H1 (cell line): ENCODE measurements around the gene SH3PXD2A. TPM values are rescaled to one million over a fixed set of nuclear protein-coding genes. Genes with fewer than 3 reads are reported as not detected.

Experiments used
- CTCF ChIA-PET: fragments of 300-600 bp; sonication (Branson Sonifier 250); formaldehyde crosslinking; loops from one replicate; lab custom pipeline; 2021; ENCODE audit not compliant: partially characterized antibody; lab: Charles Lee
- POLR2A ChIA-PET: fragments of 300-600 bp; sonication (Branson Sonifier 250); formaldehyde crosslinking; loops from one replicate; lab custom pipeline; 2021; ENCODE audit warnings: inconsistent platforms; ENCODE audit not compliant: partially characterized antibody; lab: Charles Lee
- DNase-seq, 2 experiments: peaks; one replicate each; pipeline versions ENCODE4 v3.0.0 to v3.0.0-alpha.2; 2010 to 2022; ENCODE audit warnings: low spot score in 2 of 2, low read depth in 1 of 2, mixed read lengths in 1 of 2
- FAIRE-seq: peaks from 2 replicates; lab custom pipeline; 2011; peaks lifted over from hg19 to GRCh38; lab: Jason Lieb, UNC
- H2AFZ ChIP-seq: 2 replicates; pipeline ENCODE4 v1.8.1; 2012; ENCODE audit warnings: low read length, inconsistent platforms
- H2AK5ac ChIP-seq: 2 replicates; pipeline ENCODE4 v1.6.1; 2013; ENCODE audit warnings: low read depth, low read length
- H2BK120ac ChIP-seq: replicated peaks from 2 replicates; pipeline ENCODE3; 2013; ENCODE audit warnings: low read depth, low read length, inconsistent platforms
- H2BK12ac ChIP-seq: 2 replicates; pipeline ENCODE4 v1.6.1; 2013; ENCODE audit warnings: low read depth, low read length
- H2BK15ac ChIP-seq: 2 replicates; pipeline ENCODE4 v1.6.1; 2013; ENCODE audit warnings: low read length
- H2BK20ac ChIP-seq: 2 replicates; pipeline ENCODE4 v1.6.1; 2013; ENCODE audit warnings: low read length
- H2BK5ac ChIP-seq: 2 replicates; pipeline ENCODE4 v1.6.1; 2013; ENCODE audit warnings: low read depth, low read length
- H3K14ac ChIP-seq: 2 replicates; pipeline ENCODE4 v1.6.1; 2013; ENCODE audit warnings: inconsistent platforms; ENCODE audit not compliant: insufficient read length
- H3K18ac ChIP-seq: 2 replicates; pipeline ENCODE4 v1.6.1; 2013; ENCODE audit warnings: low read length; ENCODE audit errors: extremely low read depth
- H3K23ac ChIP-seq: 2 replicates; pipeline ENCODE4 v1.6.1; 2013; ENCODE audit warnings: inconsistent platforms; ENCODE audit not compliant: insufficient read length
- H3K23me2 ChIP-seq: 2 replicates; pipeline ENCODE4 v1.6.1; 2013; ENCODE audit warnings: low read depth, low read length
- H3K27ac ChIP-seq: 2 replicates; pipeline ENCODE4 v1.6.1; 2011; ENCODE audit warnings: low read depth, low read length, inconsistent platforms
- H3K27me3 ChIP-seq, 4 experiments: replicated peaks in 1 of 4; 1 replicate in 1 of 4; 2 replicates in 3 of 4; pipeline versions ENCODE4 v1.6.1 to v1.8.1; 2011 to 2013; ENCODE audit warnings: low read length in 3 of 4, mild to moderate bottlenecking in 3 of 4, inconsistent platforms in 2 of 4, mixed read lengths in 2 of 4, moderate library complexity in 1 of 4; ENCODE audit not compliant: control insufficient read depth in 3 of 4, insufficient read depth in 3 of 4; ENCODE audit errors: extremely low read depth in 1 of 4
- H3K36me3 ChIP-seq, 4 experiments: 2 replicates each; pipeline versions ENCODE4 v1.6.1 to v1.8.1; 2011 to 2013; ENCODE audit warnings: mild to moderate bottlenecking in 4 of 4, low read length in 3 of 4, moderate library complexity in 2 of 4, control low read depth in 1 of 4, inconsistent platforms in 1 of 4; ENCODE audit not compliant: insufficient read depth in 4 of 4, control insufficient read depth in 2 of 4
- H3K4ac ChIP-seq: replicated peaks from 2 replicates; pipeline ENCODE3; 2013; ENCODE audit warnings: low read length, low read depth, mixed read lengths, inconsistent platforms; ENCODE audit not compliant: insufficient read length
- H3K4me1 ChIP-seq, 4 experiments: replicated peaks in 1 of 4; 1 replicate in 1 of 4; 2 replicates in 3 of 4; pipeline versions ENCODE4 v1.6.1 to v1.8.1; 2011 to 2013; ENCODE audit warnings: low read length in 3 of 4, inconsistent platforms in 2 of 4, mixed read lengths in 1 of 4; ENCODE audit not compliant: insufficient read depth in 4 of 4, control insufficient read depth in 3 of 4
- H3K4me2 ChIP-seq, 2 experiments: 2 replicates each; pipeline versions ENCODE4 v1.6.1 to v1.8.1; 2011 to 2013; ENCODE audit warnings: low read depth in 2 of 2, low read length in 2 of 2, control low read depth in 1 of 2, inconsistent platforms in 1 of 2, mild to moderate bottlenecking in 1 of 2; ENCODE audit not compliant: insufficient read depth in 1 of 2
- H3K4me3 ChIP-seq, 4 experiments: fragments of 200-600, 300-600 bp in 1 of 4; sonication (generic), shearing (Covaris generic), sonication (Bioruptor Twin) in 1 of 4; 2 replicates each; pipeline versions ENCODE4 v1.5.1 to v1.8.1; 2011 to 2016; ENCODE audit warnings: low read length in 4 of 4, low read depth in 3 of 4, control low read depth in 2 of 4, inconsistent platforms in 2 of 4, mild to moderate bottlenecking in 2 of 4, mixed read lengths in 1 of 4, moderate library complexity in 1 of 4; ENCODE audit not compliant: insufficient read depth in 2 of 4; ENCODE audit errors: extremely low read depth in 1 of 4
- H3K56ac ChIP-seq: replicated peaks from 2 replicates; pipeline ENCODE3; 2013; ENCODE audit warnings: low read depth, mild to moderate bottlenecking, mixed read lengths, low read length, inconsistent platforms; ENCODE audit not compliant: insufficient read length
- H3K79me1 ChIP-seq: 2 replicates; pipeline ENCODE4 v1.6.1; 2013; ENCODE audit warnings: low read depth, low read length, control low read depth
- H3K79me2 ChIP-seq, 2 experiments: 2 replicates each; pipeline versions ENCODE4 v1.6.1 to v1.8.1; 2012 to 2013; ENCODE audit warnings: low read length in 2 of 2, mild to moderate bottlenecking in 2 of 2, inconsistent platforms in 1 of 2; ENCODE audit not compliant: insufficient read depth in 2 of 2, control insufficient read depth in 1 of 2
- H3K9ac ChIP-seq, 4 experiments: replicated peaks in 1 of 4; 1 replicate in 1 of 4; 2 replicates in 3 of 4; pipeline versions ENCODE4 v1.6.1 to v1.8.1; 2011 to 2013; ENCODE audit warnings: low read depth in 3 of 4, low read length in 3 of 4, control low read depth in 2 of 4, mild to moderate bottlenecking in 2 of 4, moderate library complexity in 2 of 4, inconsistent platforms in 1 of 4; ENCODE audit errors: extremely low read depth in 1 of 4
- H3K9me3 ChIP-seq, 2 experiments: 2 replicates each; pipeline versions ENCODE4 v1.6.1 to v1.8.1; 2012 to 2013; ENCODE audit warnings: mild to moderate bottlenecking in 2 of 2, moderate library complexity in 2 of 2, control low read depth in 1 of 2, inconsistent platforms in 1 of 2, low read depth in 1 of 2, low read length in 1 of 2, mixed read lengths in 1 of 2; ENCODE audit not compliant: insufficient read depth in 2 of 2
- H4K20me1 ChIP-seq, 2 experiments: replicated peaks in 1 of 2; 2 replicates each; pipeline versions ENCODE3 to v1.8.1; 2011 to 2013; ENCODE audit warnings: inconsistent platforms in 2 of 2, low read length in 2 of 2, mild to moderate bottlenecking in 1 of 2; ENCODE audit not compliant: insufficient read depth in 2 of 2, control insufficient read depth in 1 of 2
- H4K5ac ChIP-seq: 2 replicates; pipeline ENCODE4 v1.6.1; 2013; ENCODE audit warnings: low read length, low read depth, mixed read lengths, inconsistent platforms; ENCODE audit not compliant: insufficient read length
- H4K8ac ChIP-seq: 2 replicates; pipeline ENCODE4 v1.8.0; 2013; ENCODE audit warnings: mild to moderate bottlenecking, moderate library complexity, low read length, inconsistent platforms; ENCODE audit not compliant: insufficient read depth; ENCODE audit errors: extremely low read depth
- H4K91ac ChIP-seq: replicated peaks from 2 replicates; pipeline ENCODE3; 2013; ENCODE audit warnings: low read length, mixed read lengths, inconsistent platforms; ENCODE audit not compliant: insufficient read length
- POU5F1 ChIP-seq: IDR thresholded peaks from 2 replicates; pipeline ENCODE4 v1.6.1; 2011; ENCODE audit warnings: low read depth, mild to moderate bottlenecking, low read length, moderate library complexity
- SIN3A ChIP-seq, 2 experiments: IDR thresholded peaks in 1 of 2; conservative IDR thresholded peaks in 1 of 2; 2 replicates each; pipeline ENCODE4 v1.6.1; 2011 to 2012; ENCODE audit warnings: low read length in 2 of 2, improper control_type of control experiment in 1 of 2, low read depth in 1 of 2, mild to moderate bottlenecking in 1 of 2
- WGBS, 2 experiments: shearing (Covaris generic) in 1 of 2; methylation state at CpG; one replicate each; pipeline versions ENCODE4 v1.1.6 to v1.1.7; 2013 to 2015; ENCODE audit warnings: low lambda C conversion rate in 2 of 2, mixed read lengths in 2 of 2, inconsistent platforms in 1 of 2, low coverage in 1 of 2, missing lambda C conversion rate in 1 of 2; ENCODE audit not compliant: insufficient replicate concordance in 2 of 2, insufficient coverage in 1 of 2, insufficient read length in 1 of 2; ENCODE audit errors: extremely low coverage in 1 of 2, missing lambda C conversion rate in 1 of 2; 5-methylcytosine and 5-hydroxymethylcytosine counted together
- polyA plus RNA-seq, 7 experiments: library from polyadenylated mRNA; depleted of rRNA in 3 of 7; stranded (reverse) in 5 of 7; unstranded in 2 of 7; fragments of >200 nt in 5 of 7; fragments of 200-250 nt in 2 of 7; gene quantifications; 1 replicate in 5 of 7; 2 replicates in 1 of 7; 4 replicates in 1 of 7; pipeline versions ENCODE4 v1.2.1 to v1.2.3, GENCODE V29; 2011 to 2013; ENCODE audit warnings: missing spikeins in 2 of 7, mixed read lengths in 2 of 7
- total RNA-seq: library from RNA; stranded (reverse); fragmentation: NEBNext Ultra II Directional; extraction: Animal tissue kit (Norgen Biotek cat#: 25700); gene quantifications from 2 replicates; pipeline ENCODE4 v1.2.1, GENCODE V29; 2021

Gene SH3PXD2A
- total and polyA plus RNA-seq, 2 of the 8 experiments (the other 6 are each of a cell fraction or from before 2014, with no cell fraction given) = 5.4 to 16.3 TPM

GRCh38 chr10:103841519-103841918 lies 13.9 kb downstream of the SH3PXD2A start:
- POLR2A ChIA-PET = no interaction called here
- TF ChIP-seq SIN3A (conservative IDR thresholded peaks at IDR 0.05 in 1 of 2, IDR thresholded peaks at IDR 0.05 in 1 of 2; ENCODE audit: low read depth in 1 of 2, low read length in 2 of 2) = no peak
- no peak for TF ChIP-seq POU5F1

More at GRCh38 chr10:103841519-103841918, 13.9 kb downstream of the SH3PXD2A start:
- Histone ChIP-seq H2AK5ac (peak overlapping the region; percentile 71), H2AFZ (no peak overlapping the region), H4K8ac (no peak overlapping the region), H3K27ac (no peak overlapping the region), H3K79me2 (no peaks in the 10 kb centered on the region), H2BK120ac (no peak overlapping the region), H3K18ac (peak overlapping the region; percentile 24; the same call in 1 of the 2 replicates), H3K27me3 (no peaks in the 10 kb centered on the region), H3K36me3 (no peaks in the 10 kb centered on the region), H3K4me3 (no peak overlapping the region), H3K9ac (no peak overlapping the region), H2BK15ac (peak overlapping the region; percentile 12; the same call in 1 of the 2 replicates), H3K4ac (peak overlapping the region; percentile 32), H4K91ac (peak overlapping the region; percentile 11), H3K4me1 (peaks cover 15 to 25% (median 20%) of the 10 kb centered on the region in 4 experiments), H2BK20ac (peak overlapping the region; percentile 80), H3K79me1 (no peaks in the 10 kb centered on the region), H3K14ac (no peak overlapping the region), H3K23me2 (peaks cover under 1% of the 10 kb centered on the region; the same call in 1 of the 2 replicates), H3K23ac (no peak overlapping the region), H2BK12ac (peak overlapping the region; percentile 94; the same call in 1 of the 2 replicates), H4K20me1 (no peaks in the 10 kb centered on the region), H4K5ac (no peak overlapping the region), H3K56ac (no peak overlapping the region), H2BK5ac (peak overlapping the region; percentile 26; the same call in 1 of the 2 replicates), H3K9me3 (no peaks in the 10 kb centered on the region), H3K4me2 (peak overlapping the region in 1 of 2 experiments; percentile 47; a peak in 1 of 4 replicates)
- WGBS, 2 experiments = 89% methylated on average over 7 of the region's 7 CpGs; no CpG with 5 or more reads in 1 of the 2 experiments
- FAIRE-seq (no peak), DNase-seq (no peak)
- CTCF ChIA-PET = interaction anchor here (1.4 kb wide), 3 partner anchors 48 to 89 kb away, joined by 3 to 4 read pairs (median 4); no protein-coding TSS in a partner anchor
